Panc1 (cell line): Measurements from ENCODE around the gene FXYD3.

Source experiments
- POLR2AphosphoS5 ChIP-seq: IDR thresholded peaks from 2 replicates; pipeline ENCODE4 v1.6.1; 2012; ENCODE audit warnings: mild to moderate bottlenecking, low read depth, low read length, moderate library complexity
- SIN3A ChIP-seq: IDR thresholded peaks from 2 replicates; pipeline ENCODE4 v1.6.1; 2012; ENCODE audit warnings: low read depth, mild to moderate bottlenecking, low read length, moderate library complexity, borderline replicate concordance; ENCODE audit not compliant: insufficient read depth
- TF ChIP-seq, protein P1 (sequence below): fragments of 450-650 bp; IDR thresholded peaks from 2 replicates; pipeline ENCODE4 v1.5.1; 2017; ENCODE audit warnings: mild to moderate bottlenecking
- TF ChIP-seq, protein P2 (sequence below), 2 experiments: IDR thresholded peaks; 2 replicates each; pipeline ENCODE4 v1.6.1; 2011 to 2012; ENCODE audit warnings: low read depth in 2 of 2, control low read depth in 1 of 2, low read length in 1 of 2, mild to moderate bottlenecking in 1 of 2, moderate library complexity in 1 of 2; ENCODE audit not compliant: insufficient read depth in 1 of 2

DNA sequence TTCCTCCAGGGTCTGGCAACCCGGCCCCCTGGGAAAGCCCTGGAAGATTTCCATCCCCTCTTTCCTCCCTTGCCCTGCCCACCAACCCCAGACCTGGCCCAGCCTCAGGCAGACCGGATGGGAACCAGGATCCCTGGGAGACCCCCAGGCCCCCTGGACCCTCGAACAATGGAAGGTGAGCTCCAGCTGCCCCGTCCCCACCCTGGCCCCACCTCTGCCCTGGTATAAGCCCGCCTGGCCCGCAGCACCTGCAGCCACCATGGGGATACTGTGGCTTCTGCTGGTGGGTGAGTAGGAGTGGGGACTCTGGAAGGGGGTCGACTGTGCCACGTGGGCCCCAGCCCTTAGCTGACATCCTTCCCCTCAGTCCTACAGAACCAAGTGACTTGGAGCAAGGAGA lies 41.7 kb upstream of the FXYD3 start:
- TF ChIP-seq, protein P1, sequence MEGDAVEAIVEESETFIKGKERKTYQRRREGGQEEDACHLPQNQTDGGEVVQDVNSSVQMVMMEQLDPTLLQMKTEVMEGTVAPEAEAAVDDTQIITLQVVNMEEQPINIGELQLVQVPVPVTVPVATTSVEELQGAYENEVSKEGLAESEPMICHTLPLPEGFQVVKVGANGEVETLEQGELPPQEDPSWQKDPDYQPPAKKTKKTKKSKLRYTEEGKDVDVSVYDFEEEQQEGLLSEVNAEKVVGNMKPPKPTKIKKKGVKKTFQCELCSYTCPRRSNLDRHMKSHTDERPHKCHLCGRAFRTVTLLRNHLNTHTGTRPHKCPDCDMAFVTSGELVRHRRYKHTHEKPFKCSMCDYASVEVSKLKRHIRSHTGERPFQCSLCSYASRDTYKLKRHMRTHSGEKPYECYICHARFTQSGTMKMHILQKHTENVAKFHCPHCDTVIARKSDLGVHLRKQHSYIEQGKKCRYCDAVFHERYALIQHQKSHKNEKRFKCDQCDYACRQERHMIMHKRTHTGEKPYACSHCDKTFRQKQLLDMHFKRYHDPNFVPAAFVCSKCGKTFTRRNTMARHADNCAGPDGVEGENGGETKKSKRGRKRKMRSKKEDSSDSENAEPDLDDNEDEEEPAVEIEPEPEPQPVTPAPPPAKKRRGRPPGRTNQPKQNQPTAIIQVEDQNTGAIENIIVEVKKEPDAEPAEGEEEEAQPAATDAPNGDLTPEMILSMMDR: no peak
- TF ChIP-seq POLR2AphosphoS5 (no peak), SIN3A (no peak)
- TF ChIP-seq, protein P2, sequence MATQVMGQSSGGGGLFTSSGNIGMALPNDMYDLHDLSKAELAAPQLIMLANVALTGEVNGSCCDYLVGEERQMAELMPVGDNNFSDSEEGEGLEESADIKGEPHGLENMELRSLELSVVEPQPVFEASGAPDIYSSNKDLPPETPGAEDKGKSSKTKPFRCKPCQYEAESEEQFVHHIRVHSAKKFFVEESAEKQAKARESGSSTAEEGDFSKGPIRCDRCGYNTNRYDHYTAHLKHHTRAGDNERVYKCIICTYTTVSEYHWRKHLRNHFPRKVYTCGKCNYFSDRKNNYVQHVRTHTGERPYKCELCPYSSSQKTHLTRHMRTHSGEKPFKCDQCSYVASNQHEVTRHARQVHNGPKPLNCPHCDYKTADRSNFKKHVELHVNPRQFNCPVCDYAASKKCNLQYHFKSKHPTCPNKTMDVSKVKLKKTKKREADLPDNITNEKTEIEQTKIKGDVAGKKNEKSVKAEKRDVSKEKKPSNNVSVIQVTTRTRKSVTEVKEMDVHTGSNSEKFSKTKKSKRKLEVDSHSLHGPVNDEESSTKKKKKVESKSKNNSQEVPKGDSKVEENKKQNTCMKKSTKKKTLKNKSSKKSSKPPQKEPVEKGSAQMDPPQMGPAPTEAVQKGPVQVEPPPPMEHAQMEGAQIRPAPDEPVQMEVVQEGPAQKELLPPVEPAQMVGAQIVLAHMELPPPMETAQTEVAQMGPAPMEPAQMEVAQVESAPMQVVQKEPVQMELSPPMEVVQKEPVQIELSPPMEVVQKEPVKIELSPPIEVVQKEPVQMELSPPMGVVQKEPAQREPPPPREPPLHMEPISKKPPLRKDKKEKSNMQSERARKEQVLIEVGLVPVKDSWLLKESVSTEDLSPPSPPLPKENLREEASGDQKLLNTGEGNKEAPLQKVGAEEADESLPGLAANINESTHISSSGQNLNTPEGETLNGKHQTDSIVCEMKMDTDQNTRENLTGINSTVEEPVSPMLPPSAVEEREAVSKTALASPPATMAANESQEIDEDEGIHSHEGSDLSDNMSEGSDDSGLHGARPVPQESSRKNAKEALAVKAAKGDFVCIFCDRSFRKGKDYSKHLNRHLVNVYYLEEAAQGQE (IDR thresholded peaks at IDR 0.05; ENCODE audit: insufficient read depth in 1 of 2, low read depth in 2 of 2, low read length in 1 of 2): no peak
